ENCODE results near the gene CELA1. TPM values are rescaled to one million over a fixed set of nuclear protein-coding genes. Genes with fewer than 3 reads are reported as not detected.

Gene CELA1
- total RNA-seq, 1 donor from 2014 or later = not detected

DNA sequence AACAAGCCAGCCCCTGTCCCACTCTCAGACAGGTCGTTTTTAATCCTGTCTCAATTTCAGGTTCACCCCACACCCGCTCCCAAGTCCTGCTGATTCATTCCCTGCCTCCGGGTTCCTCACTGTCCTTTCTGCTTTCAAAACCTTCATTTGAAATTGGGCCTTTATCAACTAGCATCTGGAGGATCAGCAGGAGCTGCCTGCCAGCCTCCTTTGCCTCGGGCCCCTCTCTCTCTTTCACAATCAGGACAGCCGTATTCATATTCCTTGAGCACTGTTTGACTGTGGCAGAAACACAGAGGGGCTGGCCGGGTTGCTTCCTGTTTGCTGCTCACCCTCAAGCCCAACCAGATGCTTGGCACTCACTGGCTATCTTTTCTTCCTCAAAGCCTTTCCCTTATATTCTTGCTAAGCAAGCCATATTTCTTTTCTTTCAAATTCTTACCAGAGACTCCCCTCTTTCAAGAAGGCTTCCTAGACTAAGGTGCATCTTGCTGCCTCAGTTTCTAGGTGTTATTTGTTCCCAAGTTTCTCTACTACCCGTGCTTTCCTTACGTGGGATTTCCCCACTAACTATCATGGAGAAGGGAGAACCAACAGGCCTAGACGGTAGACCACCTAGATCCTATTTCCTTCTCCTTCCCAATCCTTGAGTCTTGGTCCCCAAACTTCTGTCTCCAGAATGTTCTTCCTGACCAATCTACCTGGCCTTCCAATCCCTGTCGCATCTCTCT, 41.8 kb upstream of the CELA1 start:
- no peak overlapping the region for H3K4me3 Mint-ChIP-seq (ENCODE audit: unreplicated experiment)

DNA sequence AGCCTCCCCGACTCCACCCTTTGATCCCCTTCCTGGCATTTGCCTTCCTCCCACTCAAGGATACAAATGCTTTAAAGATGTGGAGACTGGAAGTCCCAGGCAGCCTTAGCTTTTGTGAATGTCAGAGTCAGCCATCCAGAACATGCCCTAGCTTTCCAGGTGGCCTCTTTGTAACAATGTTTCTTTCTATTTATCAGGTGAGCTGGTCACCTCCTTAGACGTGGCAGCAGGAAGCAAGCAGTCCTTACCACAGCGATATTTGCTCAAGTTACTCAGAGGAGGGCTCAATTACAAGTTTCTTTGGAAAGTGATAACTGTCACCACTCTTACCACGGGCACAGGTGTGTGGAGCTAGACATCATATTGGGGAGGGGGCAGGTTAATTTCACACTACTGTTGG, 39.9 kb upstream of the CELA1 start:
- H3K36me3 Mint-ChIP-seq (ENCODE audit: unreplicated experiment) = no peaks in the 10 kb centered on the region
- peaks cover 6% of the 10 kb centered on the region for H3K4me1 Mint-ChIP-seq (ENCODE audit: low read depth, unreplicated experiment)
- no peak for DNase-seq
- no peak overlapping the region for H3K27ac Mint-ChIP-seq (ENCODE audit: unreplicated experiment)
- peaks cover 3% of the 10 kb centered on the region for H3K9me3 Mint-ChIP-seq (ENCODE audit: unreplicated experiment)
- TF ChIP-seq, protein P1, sequence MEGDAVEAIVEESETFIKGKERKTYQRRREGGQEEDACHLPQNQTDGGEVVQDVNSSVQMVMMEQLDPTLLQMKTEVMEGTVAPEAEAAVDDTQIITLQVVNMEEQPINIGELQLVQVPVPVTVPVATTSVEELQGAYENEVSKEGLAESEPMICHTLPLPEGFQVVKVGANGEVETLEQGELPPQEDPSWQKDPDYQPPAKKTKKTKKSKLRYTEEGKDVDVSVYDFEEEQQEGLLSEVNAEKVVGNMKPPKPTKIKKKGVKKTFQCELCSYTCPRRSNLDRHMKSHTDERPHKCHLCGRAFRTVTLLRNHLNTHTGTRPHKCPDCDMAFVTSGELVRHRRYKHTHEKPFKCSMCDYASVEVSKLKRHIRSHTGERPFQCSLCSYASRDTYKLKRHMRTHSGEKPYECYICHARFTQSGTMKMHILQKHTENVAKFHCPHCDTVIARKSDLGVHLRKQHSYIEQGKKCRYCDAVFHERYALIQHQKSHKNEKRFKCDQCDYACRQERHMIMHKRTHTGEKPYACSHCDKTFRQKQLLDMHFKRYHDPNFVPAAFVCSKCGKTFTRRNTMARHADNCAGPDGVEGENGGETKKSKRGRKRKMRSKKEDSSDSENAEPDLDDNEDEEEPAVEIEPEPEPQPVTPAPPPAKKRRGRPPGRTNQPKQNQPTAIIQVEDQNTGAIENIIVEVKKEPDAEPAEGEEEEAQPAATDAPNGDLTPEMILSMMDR (IDR thresholded peaks at IDR 0.05; ENCODE audit: partially characterized antibody, unreplicated experiment) = no peak
- no peak overlapping the region for H3K4me3 Mint-ChIP-seq (ENCODE audit: unreplicated experiment)
- H3K27me3 Mint-ChIP-seq (ENCODE audit: unreplicated experiment) = no peaks in the 10 kb centered on the region

More for the DNA sequence above, 41.8 kb upstream of the CELA1 start:
- Mint-ChIP-seq H3K4me1 (ENCODE audit: low read depth, unreplicated experiment) (no peaks in the 10 kb centered on the region), H3K36me3 (ENCODE audit: unreplicated experiment) (no peaks in the 10 kb centered on the region), H3K27ac (ENCODE audit: unreplicated experiment) (no peak overlapping the region), H3K27me3 (ENCODE audit: unreplicated experiment) (peaks cover 6% of the 10 kb centered on the region), H3K9me3 (ENCODE audit: unreplicated experiment) (peaks cover 3% of the 10 kb centered on the region)
- TF ChIP-seq, protein P1 (IDR thresholded peaks at IDR 0.05; ENCODE audit: partially characterized antibody, unreplicated experiment) = no peak
- no peak for DNase-seq

DNA sequence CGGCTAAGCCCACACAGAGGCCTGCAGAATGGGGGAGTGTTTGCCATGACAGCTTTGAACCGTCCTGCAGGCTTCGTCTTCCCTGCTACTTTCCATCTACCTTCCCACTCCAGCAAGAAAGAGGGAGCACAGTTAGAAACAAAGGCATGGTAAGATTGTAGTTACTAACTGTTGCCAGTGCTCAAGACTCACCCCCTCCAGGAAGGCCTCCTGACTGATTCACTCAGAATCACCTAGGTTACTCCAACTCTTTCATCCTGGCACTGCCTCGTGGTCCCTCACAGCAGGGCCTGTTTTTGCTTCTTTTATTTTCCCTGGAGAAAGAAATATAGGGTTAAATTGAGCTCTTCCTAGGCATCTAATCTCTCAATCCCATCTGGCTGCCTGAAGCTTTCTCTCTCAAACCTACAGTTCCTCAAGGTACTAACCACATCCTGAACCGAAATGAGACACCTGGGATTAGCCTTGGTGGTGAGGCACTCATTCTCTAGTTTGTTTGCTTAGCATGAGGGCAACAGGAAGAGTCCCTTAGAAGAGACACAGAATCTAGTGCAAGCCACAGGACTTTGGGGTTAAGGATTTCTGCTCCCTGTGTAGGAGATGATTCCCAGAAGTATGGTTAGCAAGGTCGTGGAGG, 36.9 kb upstream of the CELA1 start:
- H3K4me3 Mint-ChIP-seq (ENCODE audit: unreplicated experiment) = no peak overlapping the region
- H3K27ac Mint-ChIP-seq (ENCODE audit: unreplicated experiment) = no peak overlapping the region
- TF ChIP-seq, protein P1 (IDR thresholded peaks at IDR 0.05; ENCODE audit: partially characterized antibody, unreplicated experiment) = no peak
- peaks cover 6% of the 10 kb centered on the region for H3K4me1 Mint-ChIP-seq (ENCODE audit: low read depth, unreplicated experiment)
- H3K9me3 Mint-ChIP-seq (ENCODE audit: unreplicated experiment) = peaks cover 3% of the 10 kb centered on the region
- DNase-seq = no peak
- no peaks in the 10 kb centered on the region for H3K36me3 Mint-ChIP-seq (ENCODE audit: unreplicated experiment)
- H3K27me3 Mint-ChIP-seq (ENCODE audit: unreplicated experiment) = no peaks in the 10 kb centered on the region

DNA sequence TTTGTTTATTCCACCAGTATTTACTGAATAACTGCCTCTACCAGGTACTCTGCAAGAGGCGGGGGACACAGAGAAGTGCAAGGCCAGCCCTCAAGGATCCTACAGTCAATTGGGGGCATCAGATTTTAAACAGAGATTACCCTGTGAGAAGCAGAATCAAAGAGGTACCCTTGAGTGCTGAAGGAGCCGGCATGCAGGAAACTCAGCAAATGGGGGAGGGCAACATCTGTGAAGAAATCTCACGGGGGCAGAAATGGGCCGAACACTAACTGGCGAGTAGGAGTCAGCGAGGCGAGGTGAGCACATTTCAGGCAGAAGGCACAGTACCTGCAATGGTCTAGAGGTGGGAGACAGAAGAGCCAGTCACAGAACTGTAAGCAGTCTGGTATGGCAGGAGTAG, 35.7 kb upstream of the CELA1 start:
- TF ChIP-seq, protein P1 (IDR thresholded peaks at IDR 0.05; ENCODE audit: partially characterized antibody, unreplicated experiment) = no peak
- Mint-ChIP-seq H3K4me3 (ENCODE audit: unreplicated experiment) (no peak overlapping the region), H3K9me3 (ENCODE audit: unreplicated experiment) (peaks cover 4% of the 10 kb centered on the region), H3K4me1 (ENCODE audit: low read depth, unreplicated experiment) (peaks cover 11% of the 10 kb centered on the region), H3K27me3 (ENCODE audit: unreplicated experiment) (peaks cover 3% of the 10 kb centered on the region), H3K27ac (ENCODE audit: unreplicated experiment) (no peak overlapping the region), H3K36me3 (ENCODE audit: unreplicated experiment) (no peaks in the 10 kb centered on the region)
- DNase-seq = no peak

Data from glutamatergic neuron (in vitro differentiated cells).